ENCODE results near the gene PPP1R13B.

PPP1R13B gene

DNA sequence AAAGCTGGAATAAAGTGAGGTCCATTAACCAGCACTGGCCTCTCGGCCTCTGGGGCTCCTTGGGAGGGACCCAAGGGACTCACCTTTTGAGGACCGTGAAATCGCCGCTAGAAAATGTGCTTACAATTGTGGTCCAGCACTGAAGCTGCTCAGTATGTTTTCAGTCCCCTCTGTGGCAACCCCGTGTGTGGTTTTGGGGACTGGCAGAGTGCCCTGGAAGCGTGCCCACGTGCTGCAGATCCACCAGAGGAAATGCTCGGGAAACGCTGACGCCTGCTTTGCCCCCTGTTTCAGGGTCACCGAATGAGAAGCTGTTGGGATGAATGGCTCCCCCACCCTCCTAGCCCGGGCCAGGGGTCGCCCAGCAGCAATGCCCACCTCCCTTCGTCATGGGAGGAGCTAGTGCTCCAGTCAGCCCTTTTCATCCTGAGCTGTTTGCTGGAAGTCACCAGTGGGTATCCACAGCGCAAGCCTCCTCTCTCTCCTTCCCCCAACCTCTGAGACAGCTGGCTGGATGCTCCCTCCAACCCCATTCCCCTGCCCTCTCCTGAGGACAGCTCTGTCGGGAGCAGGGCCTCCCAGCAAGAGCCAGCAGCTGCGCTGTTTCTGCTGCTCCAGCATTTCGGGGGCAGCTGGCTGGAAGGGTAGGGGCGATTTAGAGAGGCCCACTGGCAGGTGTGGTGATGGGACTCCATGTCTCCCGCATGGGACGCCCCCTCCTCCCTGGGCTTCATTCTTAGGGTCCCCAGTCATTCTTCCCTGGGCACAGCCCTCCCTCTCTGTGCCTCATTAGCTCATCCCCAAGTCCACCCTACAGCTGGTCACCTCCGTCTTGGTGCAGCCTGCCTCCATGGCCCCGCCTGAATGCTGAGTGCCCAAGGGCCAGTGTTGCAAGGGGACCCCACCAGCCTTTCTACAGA is 33.2 kb upstream of the PPP1R13B start:
- in situ Hi-C loops (cut with HindIII; ENCODE audit: low sequenced_read_pairs), result no loop called here

DNA sequence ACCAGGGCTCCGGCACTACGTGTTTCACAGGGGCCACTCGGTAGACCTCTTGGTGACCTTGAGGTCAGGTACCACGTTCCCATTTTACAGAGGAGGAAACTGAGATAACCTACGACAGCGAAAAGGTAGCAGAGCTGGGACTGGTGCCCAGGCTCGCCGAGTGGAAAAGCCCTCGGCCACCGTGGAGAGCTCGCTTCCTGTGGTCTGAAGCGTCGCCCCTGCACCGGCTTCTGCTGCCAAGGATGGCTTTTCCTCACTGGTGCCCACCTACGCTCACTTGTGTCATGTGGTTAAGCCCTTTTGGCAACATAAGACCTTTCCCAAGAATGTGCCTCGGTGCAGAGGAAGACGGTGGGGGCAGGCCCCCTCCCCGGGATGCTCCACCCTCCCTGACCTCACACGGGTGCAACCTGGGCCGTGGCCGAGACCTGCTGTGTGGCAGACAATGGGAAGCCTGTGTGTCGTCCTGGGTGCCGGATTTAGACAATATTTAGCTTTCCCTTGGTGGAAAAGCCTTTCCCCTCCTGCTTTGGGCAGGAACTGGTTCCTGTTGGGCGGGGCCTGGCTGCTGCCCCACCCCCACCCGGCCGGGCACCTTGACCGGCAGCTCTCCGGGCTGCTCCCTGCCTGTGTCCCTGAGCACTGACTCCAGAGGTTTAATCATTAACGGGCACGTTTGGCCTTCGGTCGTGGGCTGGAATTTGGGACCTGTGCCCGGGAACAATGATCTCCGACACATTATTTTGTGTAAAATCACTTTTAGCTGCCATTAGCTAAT is 32.4 kb upstream of the PPP1R13B start:
- in situ Hi-C loops (cut with HindIII; ENCODE audit: low sequenced_read_pairs), result no loop called here

DNA sequence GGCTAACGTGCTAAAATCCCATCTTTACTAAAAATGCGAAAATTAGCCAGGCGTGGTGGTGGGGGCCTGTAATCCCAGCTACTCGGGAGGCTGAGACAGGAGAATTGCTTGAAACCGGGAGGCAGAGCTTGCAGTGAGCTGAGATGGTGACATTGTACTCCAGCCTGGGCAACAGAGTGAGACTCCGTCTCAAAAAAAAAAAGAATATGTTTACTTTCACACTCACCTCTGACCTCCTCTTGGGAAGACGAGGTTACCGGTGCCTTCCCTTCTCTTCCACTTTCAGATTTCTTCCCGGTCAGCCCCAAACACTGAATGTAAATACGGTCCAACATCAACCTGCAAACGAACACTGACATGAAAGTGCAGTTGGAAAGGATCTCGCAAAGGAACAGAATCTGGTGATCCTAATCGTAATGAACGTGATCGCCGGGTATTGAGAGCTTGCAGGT is 31.8 kb upstream of the PPP1R13B start:
- in situ Hi-C loops (cut with HindIII; ENCODE audit: low sequenced_read_pairs), result no loop called here

DNA sequence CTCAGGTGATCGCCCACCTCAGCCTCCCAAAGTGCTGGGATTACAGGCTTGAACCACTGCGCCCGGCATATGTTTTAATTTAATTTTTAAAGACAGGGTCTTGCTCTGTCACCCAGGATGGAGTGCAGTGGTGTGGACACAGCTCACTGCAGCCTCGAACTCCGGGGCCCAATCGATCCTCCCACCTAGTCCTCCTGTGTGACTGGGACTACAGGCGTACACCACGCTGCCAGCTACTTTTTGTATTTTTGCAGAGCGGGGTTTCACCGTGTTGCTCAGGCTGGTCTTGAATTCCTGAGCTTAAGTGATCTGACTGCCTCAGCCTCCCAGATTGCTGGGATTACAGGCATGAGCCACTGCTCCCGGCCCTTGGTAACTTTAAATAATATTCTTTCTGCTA is 30.8 kb upstream of the PPP1R13B start:
- in situ Hi-C loops (cut with HindIII; ENCODE audit: low sequenced_read_pairs), result no loop called here

DNA sequence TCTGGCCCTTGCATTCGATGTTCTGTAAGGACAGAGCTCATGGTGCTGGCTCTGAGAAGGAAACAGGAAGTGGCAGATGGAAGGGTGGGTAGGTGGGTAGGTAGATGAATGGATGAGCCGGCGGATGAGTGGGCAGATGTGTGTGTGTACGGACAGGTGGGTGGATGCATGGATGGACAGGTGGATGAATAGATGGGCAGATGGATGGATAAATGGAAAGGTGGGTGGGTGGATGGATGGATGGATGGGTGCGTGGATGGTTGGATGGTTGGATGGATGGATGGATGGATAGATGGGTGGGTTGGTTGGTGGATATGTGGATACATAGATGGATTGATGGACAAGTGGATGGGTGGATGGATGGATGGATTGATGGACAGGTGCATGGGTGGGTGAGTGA is 27.6 kb upstream of the PPP1R13B start:
- in situ Hi-C loops (cut with HindIII; ENCODE audit: low sequenced_read_pairs), result no loop called here

DNA sequence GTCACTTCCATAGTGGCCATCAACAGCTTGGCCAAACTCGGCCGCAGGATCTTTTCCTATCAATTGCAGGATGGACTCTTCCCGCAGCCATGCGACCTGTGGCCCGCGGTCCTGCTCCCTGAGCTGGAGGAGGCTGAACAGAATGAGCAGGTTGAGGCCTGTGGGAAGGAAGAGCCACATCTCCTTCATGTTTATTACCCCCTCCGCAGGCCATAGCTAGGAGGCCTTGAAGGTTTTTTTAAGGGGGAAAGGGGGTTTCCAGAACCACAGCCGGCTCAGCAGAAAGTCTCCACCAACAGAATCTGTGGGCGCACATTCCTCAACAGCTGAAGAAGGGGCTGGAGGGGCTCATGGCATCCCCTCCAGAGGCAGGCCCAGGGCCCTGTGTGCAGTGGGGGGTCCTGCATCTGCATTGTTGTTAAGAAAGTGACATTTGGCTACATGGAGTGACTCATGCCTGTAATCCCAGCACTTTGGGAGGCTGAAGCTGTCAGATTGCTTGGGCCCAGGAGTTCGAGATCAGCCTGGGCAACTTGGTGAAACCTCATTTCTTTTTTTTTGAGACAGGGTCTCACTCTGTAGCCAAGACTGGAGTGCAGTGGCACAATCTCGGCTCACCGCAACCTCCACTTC is 25.2 kb upstream of the PPP1R13B start:
- in situ Hi-C loops (cut with HindIII; ENCODE audit: low sequenced_read_pairs), result no loop called here

DNA sequence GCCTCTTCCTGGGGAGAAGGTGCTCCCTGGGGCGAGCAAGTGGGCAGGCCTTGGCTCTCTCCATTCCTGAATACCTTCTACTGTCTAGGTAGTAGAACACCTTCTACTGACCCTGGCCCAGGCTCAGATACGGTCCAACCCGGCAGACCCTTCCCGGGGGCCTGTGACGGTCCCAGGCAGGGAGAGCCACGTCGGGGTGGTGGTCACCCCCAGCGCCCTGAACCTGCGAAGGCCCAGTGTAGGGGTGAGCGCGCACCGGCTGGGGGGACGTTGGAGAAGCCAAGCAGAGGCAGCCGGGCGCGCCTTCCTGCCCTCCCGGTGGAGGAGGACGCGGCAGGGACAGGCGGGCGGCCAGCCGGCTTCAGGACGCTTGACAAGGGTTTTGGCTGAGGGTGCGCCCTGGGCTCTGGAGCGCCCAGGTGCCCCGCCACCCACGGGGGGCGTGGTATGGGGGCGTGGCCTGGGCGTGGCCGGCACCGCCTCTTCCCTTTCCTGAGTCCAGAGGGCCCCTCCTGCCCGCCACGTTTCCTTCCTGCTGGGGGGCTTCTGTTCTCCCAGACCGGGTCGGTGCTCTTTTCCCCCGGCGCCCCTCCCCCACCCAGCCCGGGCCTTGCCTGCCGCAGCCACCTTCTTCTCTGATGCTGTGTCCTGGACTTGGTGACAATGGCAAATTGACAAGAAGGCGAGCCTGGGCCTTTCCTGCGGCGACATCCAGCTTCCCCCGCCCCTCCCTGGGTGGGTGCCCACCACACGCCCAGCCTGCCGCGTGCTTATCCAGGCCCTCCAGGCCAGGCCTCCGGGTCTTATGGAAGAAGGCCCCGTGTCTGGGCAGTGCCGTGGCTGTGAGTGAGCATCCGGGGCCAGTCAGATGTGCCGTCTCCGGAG is 24.5 kb upstream of the PPP1R13B start:
- in situ Hi-C loops (cut with HindIII; ENCODE audit: low sequenced_read_pairs), result no loop called here

DNA sequence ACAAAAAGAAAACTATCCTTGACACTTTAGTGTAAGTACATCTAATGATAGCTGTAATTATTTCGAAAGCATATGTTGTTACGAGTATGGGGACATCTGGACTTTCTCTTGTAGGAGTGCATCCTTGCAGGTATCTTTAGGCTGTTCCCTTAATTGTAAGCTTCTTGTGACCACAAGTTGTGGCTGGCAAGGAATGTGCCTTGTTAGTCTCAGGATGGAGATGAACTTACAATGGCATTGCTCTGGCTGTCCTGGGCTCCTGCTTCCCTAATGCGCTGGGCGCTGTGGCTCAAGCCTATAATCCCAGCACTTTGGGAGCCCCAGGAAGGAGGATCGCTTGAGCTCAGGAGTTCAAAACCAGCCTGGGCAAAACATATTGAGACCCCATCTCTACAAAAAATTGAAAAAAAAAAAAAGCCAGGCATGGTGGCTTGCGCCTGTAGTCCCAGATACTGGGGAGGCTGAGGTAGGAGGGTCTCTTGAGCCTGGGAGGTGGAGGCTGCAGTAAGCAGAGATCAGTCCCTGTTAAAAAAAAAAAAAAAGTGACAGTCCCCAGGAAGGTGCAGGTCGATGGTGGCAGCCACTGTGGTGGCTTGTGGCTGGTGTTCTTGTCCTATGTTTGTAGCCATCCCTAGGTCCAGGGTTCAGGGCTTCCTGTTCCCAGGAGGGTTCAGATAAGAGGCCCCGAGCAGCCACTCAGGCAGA is 23.7 kb upstream of the PPP1R13B start:
- in situ Hi-C loops (cut with HindIII; ENCODE audit: low sequenced_read_pairs), result no loop called here

DNA sequence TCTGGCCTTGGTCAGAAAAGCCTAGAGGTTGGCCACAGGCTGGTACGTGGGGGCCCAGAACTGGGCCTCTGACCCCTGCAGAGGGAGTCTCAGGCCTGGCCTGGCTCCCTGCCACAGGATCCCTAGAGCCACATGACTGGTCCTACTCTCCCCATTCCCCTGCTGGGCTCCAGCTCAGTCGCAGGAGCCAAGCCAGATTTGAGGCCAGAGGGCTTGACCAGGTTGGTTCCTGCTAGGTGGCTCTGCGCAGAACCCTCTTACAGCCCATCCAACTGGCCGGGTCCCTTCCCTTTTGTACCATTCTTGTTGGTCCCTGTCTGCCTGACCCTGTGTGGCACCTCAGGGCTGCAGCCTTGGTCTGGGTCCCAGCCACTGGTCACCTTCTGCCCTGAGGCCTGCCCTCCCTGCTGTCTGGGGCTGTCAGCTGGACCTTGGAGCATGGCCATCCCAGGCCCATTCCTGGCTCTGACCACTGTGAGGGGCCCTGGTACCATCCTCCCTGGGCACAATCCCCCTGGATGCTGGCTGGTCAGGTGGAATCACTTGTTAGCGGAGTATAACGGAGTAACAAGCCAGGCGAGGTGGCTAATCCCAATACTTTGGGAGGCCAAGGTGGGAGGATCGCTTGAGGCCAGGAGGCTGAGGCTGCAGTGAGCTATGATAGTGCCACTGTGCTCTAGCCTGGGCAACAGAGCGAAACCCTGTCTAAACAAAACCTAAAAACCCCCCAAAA is 22.9 kb upstream of the PPP1R13B start:
- in situ Hi-C loops (cut with HindIII; ENCODE audit: low sequenced_read_pairs), result no loop called here

DNA sequence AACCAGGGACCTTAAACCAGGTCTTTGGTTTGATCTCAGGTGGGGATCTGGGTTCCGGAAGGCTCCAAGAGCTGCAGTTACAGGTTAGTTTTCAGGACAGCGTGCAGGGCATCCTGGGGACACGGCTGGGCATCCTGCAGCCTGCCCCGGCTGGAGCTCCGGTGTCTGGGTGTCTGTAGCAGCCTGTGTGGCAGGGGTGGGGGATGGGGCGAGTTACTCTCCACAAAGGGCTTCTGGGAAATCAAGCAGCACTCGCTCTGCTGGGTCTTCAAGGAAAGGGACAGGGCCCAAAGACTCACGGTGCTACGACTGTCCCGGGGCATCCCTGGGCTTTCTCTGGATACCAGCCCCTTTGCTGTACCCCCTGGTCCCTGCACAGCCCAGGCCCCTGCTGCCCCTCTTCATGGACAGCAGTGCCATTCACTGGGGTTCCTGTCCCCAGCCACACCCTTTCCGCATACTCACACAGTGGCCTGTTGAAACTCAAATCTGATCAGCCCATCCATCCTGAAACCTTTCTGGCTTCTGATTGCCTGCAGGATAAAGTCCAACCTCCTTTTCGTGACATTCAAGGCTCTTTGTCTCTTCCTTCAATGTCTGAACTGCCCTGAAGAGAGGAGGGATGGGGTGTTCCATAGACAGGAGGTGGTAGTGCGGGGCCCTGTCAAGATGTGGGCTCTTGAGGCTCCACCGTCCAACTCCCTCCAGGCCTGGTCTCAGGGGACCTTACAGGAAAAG is 22.2 kb upstream of the PPP1R13B start:
- in situ Hi-C loops (cut with HindIII; ENCODE audit: low sequenced_read_pairs), result no loop called here

DNA sequence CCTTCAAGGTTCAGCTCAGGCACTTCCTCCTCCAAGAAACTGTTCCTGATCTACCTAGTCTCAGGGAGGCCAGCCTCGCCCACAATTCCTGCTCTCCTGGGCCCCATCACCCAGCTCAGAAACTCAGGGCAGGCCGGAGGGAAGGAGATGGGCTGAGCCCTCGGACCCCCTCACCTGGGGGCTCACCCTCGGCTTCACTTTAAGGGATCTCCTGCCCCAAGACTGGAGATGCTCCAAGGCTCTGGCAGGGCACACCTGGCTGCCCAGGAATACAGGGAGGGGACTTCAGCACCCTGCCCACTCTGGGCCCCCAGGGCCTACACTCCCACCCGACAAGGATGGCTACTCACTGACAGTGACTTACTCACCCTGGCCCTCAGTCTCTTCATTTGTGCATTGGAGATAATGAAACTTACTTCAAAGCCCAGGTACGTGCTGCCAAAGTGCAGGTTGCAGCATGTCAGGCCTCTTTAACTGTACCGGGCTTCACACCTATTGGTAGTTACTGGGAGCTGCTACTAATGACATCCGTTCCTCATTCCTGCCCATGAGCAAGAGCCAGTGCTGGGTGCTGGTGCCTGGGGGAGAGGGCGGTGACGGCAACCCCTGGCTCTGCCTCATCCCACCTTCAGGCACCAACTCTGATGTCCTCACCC is 21.0 kb upstream of the PPP1R13B start:
- in situ Hi-C loops (cut with HindIII; ENCODE audit: low sequenced_read_pairs), result no loop called here

DNA sequence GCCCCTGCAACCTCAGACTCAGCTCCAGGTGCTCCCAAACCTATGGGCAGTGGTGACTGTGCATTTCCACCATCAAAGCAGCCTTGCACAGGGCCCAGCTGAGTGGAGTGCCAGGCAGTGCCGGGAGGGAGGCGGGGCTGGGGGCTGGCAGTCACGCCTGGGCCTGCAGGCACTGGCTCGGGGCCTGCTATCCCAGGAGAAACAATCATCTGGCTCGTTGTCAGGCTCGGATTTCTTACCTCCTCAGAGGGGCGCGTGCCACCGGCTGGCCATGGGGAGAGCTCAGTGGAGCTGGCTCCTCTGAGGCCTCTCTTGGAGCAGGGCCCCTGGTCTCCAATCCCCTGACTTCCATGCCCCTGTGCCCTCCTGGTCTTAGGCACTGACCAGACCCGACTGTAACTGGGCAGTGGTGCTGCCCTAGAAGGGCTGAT is 20.2 kb upstream of the PPP1R13B start:
- in situ Hi-C loops (cut with HindIII; ENCODE audit: low sequenced_read_pairs), result no loop called here

DNA sequence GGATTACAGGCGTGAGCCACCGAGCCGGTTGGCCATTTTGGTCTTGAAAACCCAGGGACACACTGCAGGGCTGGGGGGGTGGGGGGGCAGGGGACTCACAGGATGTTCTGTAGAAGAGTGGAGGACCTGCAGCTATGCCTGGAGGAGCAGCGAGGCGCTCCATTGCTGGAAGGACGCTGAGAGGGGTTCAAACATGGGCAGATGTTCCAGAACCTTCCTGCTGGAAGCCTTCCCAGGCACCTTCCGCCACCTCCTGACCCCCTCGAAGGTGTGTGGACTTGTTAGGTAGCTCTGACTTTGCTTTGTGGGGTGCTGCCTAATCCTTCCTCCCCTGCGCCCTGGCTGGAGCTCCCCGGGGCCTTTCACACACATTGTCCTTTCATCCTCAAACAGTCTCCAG is 19.6 kb upstream of the PPP1R13B start:
- in situ Hi-C loops (cut with HindIII; ENCODE audit: low sequenced_read_pairs), result no loop called here

DNA sequence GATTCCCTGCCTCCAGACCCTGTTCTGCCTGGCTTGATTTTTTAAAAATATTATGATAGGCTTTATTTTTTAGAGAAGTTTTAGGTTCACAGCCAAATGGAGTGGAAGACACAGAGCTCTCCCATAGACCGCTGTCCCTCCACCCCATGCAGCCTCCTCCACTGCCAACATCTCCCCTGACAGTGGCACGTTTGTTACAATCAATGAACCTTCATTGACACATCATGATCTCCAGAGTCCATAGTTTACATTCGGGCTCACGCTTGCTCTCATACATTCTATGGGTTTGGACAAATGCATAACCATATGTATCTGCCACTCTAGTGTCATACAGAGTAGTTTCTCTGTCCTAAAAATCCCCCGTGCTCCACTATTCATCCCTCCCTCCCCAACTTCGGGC is 15.9 kb upstream of the PPP1R13B start:
- in situ Hi-C loops (cut with HindIII; ENCODE audit: low sequenced_read_pairs), result no loop called here

DNA sequence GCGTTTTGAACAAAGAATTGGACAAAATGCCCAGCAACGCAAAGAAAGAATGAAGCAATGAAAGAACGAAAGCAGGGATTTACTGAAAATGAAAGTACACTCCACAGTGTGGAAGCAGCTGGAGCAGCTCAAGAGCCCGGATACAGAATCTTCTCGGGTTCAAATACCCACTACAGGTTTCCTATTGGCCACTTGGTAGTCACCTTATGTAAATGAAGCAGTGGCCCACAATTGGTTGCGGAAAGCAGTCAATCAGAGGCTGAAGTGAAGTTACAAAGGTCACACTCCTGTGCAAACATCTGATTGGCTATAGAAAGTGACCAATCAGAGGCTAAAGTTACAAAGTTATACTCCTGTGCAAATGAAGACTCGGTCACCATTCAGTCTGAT is 15.0 kb upstream of the PPP1R13B start:
- in situ Hi-C loops (cut with HindIII; ENCODE audit: low sequenced_read_pairs), result no loop called here

DNA sequence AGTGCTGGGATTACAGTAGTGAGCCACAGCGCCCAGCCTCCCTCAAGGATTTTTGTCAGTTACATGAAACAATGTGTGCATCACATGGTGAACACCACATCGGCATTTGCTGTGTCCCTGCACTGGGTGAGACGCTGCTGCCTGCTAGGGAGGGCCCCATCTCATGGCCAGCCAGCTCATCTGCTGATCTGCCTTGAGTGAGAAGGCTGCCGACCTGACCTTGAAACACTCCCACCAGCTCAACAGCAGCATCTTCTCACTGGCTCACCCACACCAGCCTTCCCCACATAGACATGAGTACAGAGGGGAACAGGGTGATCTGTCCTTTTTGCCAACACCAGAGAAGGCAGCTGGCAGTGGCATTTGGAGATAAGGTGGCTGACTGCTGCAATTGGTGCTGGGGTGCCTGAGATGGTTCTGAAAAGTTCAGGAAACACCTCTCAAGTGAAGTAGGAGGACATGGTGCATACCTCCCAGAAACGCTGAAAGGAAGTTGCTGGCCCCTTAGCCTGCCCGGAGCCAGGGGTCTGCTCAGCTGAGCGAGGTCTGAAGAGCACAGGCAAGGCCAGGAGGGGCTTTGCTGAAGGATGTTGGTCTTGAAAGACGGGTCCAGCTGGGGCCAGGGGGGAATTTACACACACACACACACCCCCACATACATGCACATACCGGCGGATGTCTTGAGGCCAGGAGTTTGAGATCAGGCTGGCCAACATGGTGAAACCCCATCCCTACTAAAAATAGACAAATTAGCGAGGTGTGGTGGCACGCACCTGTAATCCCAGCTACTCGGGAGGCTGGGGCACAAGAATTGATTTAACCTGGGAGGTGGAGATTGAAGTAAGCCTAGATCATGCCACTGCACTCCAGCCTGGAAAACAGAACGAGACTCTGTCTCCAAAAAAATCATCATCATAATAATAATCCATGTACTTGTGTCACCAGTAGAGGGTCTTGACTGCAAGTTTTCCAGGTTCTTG is 14.3 kb upstream of the PPP1R13B start:
- in situ Hi-C loops (cut with HindIII; ENCODE audit: low sequenced_read_pairs), result no loop called here
